Esophagus squamous epithelium (tissue), 5 donors: ENCODE results near the gene CAMK1D. TPM values are rescaled to one million over a fixed set of nuclear protein-coding genes. Genes with fewer than 3 reads are reported as not detected.

Experiments
- DNase-seq: peaks from one replicate; lab custom pipeline; 2025; lab: John Stamatoyannopoulos, UW
- H3K27ac ChIP-seq, 4 donors: fragments of 200-600 bp; sonication (generic); one replicate each; pipeline ENCODE4 v1.5.1; 2016 to 2019; ENCODE audit warnings: mild to moderate bottlenecking in 1 of 4
- H3K27me3 ChIP-seq, 4 donors: fragments of 200-600 bp; sonication (generic); 1 replicate in 3 of 4; 2 replicates in 1 of 4; pipeline versions ENCODE4 v1.5.1 to v1.6.0; 2017 to 2021; ENCODE audit warnings: antibody characterized with exemption in 1 of 4
- H3K36me3 ChIP-seq, 3 donors: fragments of 200-600 bp; sonication (generic); one replicate each; pipeline ENCODE4 v1.5.1; 2016 to 2019
- H3K4me1 ChIP-seq, 3 donors: fragments of 200-600 bp; sonication (generic); one replicate each; pipeline ENCODE4 v1.5.1; 2017 to 2019
- H3K4me3 ChIP-seq, 4 donors: fragments of 200-600 bp; sonication (generic); 1 replicate in 3 of 4; 2 replicates in 1 of 4; pipeline ENCODE4 v1.5.1; 2016 to 2019; ENCODE audit warnings: mild to moderate bottlenecking in 2 of 4, moderate library complexity in 1 of 4
- H3K9me3 ChIP-seq, 3 donors: fragments of 200-600 bp; sonication (generic); one replicate each; pipeline ENCODE4 v1.5.1; 2016 to 2019
- POLR2A ChIP-seq, 4 donors: fragments of 450-650 bp; IDR thresholded peaks; one replicate each; pipeline ENCODE4 v1.6.1; 2017; ENCODE audit warnings: antibody characterized with exemption in 4 of 4, mild to moderate bottlenecking in 4 of 4, moderate library complexity in 3 of 4
- WGBS, 2 donors: methylation state at CpG; one replicate each; pipeline ENCODE4 v1.1.5; 2018; 5-methylcytosine and 5-hydroxymethylcytosine counted together
- intact Hi-C: fragments of 100-400 bp; cut with DNase I; formaldehyde crosslinking; loops from one replicate; pipeline ENCODE4 v1.15.0; 2022
- total RNA-seq, 4 donors: library from RNA; depleted of rRNA; stranded (reverse); fragments of >200 nt; gene quantifications; one replicate each; pipeline ENCODE4 v1.1.0, GENCODE V29; 2016
- TF ChIP-seq, protein P1 (sequence below), 6 experiments: fragments of 450-650 bp in 4 of 6; fragments of 200-600 bp in 2 of 6; sonication (generic) in 2 of 6; IDR thresholded peaks; one replicate each; pipeline ENCODE4 v1.5.1; 2016 to 2019; ENCODE audit warnings: antibody characterized with exemption in 6 of 6, mild to moderate bottlenecking in 4 of 6, moderate library complexity in 4 of 6
- donor health status: DM: yes; HTN: yes; CAD: no.

Gene CAMK1D
- total RNA-seq, 4 donors from 2014 or later = 3.8 to 11.8 (median 9.9) TPM

DNA sequence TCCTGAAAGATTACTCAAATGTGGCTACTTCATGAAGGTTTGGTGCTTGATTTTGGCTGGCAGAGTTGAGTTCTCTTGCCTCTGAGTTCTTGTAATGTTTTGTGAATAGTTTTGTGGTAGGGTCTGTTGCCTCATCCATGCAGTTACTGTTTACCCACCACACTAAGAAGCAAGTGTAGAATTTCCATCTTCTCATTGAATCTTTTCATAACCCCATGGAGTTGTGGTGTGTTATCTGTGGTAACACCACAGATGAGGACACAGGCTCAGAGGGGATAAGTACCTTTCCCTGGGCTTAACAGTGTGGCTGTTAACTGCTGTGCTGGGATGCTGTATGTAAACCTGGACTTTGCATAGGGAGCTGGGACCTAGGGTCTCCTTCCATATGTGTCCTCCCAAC, 186.3 kb downstream of the CAMK1D start:
- intact Hi-C loops = no loop called here

GRCh38 chr10:12538491-12538995, 189.2 kb downstream of the CAMK1D start:
- Histone ChIP-seq H3K27me3 (no peaks in the 10 kb centered on the region), H3K4me1 (no peaks in the 10 kb centered on the region), H3K4me3 (no peak overlapping the region), H3K36me3 (no peaks in the 10 kb centered on the region), H3K27ac (no peak overlapping the region), H3K9me3 (no peaks in the 10 kb centered on the region)
- WGBS, 2 donors = 89 to 90% methylated on average over 9 of the region's 9 CpGs
- DNase-seq = no peak
- intact Hi-C loops = no loop called here
- TF ChIP-seq POLR2A (IDR thresholded peaks at IDR 0.05) = no peak
- TF ChIP-seq, protein P1, sequence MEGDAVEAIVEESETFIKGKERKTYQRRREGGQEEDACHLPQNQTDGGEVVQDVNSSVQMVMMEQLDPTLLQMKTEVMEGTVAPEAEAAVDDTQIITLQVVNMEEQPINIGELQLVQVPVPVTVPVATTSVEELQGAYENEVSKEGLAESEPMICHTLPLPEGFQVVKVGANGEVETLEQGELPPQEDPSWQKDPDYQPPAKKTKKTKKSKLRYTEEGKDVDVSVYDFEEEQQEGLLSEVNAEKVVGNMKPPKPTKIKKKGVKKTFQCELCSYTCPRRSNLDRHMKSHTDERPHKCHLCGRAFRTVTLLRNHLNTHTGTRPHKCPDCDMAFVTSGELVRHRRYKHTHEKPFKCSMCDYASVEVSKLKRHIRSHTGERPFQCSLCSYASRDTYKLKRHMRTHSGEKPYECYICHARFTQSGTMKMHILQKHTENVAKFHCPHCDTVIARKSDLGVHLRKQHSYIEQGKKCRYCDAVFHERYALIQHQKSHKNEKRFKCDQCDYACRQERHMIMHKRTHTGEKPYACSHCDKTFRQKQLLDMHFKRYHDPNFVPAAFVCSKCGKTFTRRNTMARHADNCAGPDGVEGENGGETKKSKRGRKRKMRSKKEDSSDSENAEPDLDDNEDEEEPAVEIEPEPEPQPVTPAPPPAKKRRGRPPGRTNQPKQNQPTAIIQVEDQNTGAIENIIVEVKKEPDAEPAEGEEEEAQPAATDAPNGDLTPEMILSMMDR (IDR thresholded peaks at IDR 0.05) = no peak

More for the DNA sequence above, 186.3 kb downstream of the CAMK1D start:
- DNase-seq = no peak
- H3K4me1 ChIP-seq = peaks cover 0 to 5% (median 0%) of the 10 kb centered on the region in 3 donors
- H3K36me3 ChIP-seq = no peaks in the 10 kb centered on the region
- no peak overlapping the region for H3K27ac ChIP-seq
- TF ChIP-seq, protein P1 (IDR thresholded peaks at IDR 0.05) = no peak
- no peak for TF ChIP-seq POLR2A (IDR thresholded peaks at IDR 0.05)
- H3K27me3 ChIP-seq = no peaks in the 10 kb centered on the region
- H3K4me3 ChIP-seq = no peak overlapping the region
- H3K9me3 ChIP-seq = no peaks in the 10 kb centered on the region

DNA sequence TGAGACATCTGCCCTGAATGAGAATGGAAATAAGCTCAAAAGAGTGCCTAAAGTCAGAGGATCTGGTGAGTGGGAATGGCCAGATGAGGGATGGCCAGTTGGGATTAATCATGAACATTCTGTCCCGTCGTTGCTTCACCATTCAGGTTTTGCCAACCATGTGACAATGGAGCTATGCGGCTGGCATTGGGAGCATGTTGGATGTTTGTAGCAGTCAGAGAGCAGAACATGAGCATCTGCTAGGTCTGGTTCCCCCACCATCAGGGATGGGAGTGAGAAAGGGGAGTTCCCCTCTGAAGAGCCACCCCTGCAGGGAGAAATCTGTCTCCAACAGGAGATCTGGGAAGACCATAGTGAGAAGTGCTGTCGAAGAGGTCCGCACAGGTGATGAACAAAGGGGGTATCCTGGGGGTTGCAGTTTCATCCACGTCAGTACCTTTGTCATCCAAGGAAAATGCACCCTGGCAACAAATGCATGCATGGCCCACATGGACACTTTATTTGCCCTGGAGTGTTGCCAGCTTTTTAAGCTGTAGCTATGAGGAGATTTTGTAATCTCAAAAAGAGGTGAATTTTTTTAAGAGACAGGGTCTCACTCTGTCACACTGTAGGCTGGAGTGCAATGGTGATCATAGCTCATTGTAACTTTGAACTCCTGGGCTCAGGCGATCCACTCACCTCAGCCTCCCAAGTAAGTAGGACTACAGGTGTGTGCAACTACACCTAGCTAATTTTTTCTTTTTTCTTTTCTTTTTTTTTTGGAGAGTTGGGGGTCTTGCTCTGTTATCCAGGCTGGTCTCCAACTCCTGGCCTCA, 190.2 kb downstream of the CAMK1D start:
- no peaks in the 10 kb centered on the region for H3K27me3 ChIP-seq
- TF ChIP-seq, protein P1 (IDR thresholded peaks at IDR 0.05) = no peak
- TF ChIP-seq POLR2A (IDR thresholded peaks at IDR 0.05) = no peak
- DNase-seq = no peak
- no peak overlapping the region for H3K27ac ChIP-seq
- no peaks in the 10 kb centered on the region for H3K36me3 ChIP-seq
- H3K4me3 ChIP-seq = no peak overlapping the region
- 79 to 86% methylated on average over 7 of the region's 7 CpGs for WGBS, 2 donors
- no peaks in the 10 kb centered on the region for H3K9me3 ChIP-seq
- no peaks in the 10 kb centered on the region for H3K4me1 ChIP-seq
- intact Hi-C loops = no loop called here

- no peaks in the 10 kb centered on the region for H3K27me3 ChIP-seq
- no peaks in the 10 kb centered on the region for H3K36me3 ChIP-seq
- H3K27ac ChIP-seq = no peak overlapping the region
- TF ChIP-seq, protein P1 (IDR thresholded peaks at IDR 0.05) = no peak
- TF ChIP-seq POLR2A (IDR thresholded peaks at IDR 0.05) = no peak
- H3K4me1 ChIP-seq = no peaks in the 10 kb centered on the region
- DNase-seq = no peak
- intact Hi-C loops = no loop called here
- WGBS, 2 donors = 80 to 82% methylated on average over 4 of the region's 4 CpGs
- H3K9me3 ChIP-seq = no peaks in the 10 kb centered on the region
- no peak overlapping the region for H3K4me3 ChIP-seq
These were observed 191.0 kb downstream of the CAMK1D start for GRCh38 chr10:12540341-12540781.

DNA sequence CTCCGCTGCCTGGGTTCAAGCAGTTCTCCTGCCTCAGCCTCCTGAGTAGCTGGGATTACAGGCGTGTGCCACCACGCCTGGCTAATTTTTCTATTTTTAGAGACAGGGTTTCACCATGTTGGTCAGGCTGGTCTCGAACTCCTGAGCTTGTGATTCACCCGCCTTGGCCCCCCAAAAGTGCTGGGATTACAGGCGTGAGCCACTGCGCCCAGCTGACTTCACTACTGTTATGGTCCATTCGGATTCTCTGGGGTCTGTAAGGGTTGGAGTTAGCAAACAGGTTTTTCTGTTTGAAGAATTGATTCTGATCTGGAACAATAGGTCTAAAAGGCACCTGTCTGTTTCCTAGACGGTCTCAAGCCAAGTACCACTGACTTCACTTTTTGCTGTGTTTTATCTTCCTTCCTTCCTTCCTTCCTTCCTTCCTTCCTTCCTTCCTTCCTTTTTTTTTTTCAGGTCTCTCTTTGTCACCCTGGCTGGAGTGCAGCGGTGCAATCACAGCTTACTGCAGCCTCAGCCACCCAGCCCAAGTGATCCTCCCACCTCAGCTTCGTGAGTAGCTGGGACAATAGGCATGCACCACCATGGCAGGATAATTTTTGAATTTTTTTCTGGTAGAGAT, 192.2 kb downstream of the CAMK1D start:
- H3K4me3 ChIP-seq = no peak overlapping the region
- TF ChIP-seq POLR2A (IDR thresholded peaks at IDR 0.05) = no peak
- TF ChIP-seq, protein P1 (IDR thresholded peaks at IDR 0.05) = no peak
- no peaks in the 10 kb centered on the region for H3K4me1 ChIP-seq
- no peak for DNase-seq
- no peaks in the 10 kb centered on the region for H3K9me3 ChIP-seq
- intact Hi-C loops = no loop called here
- H3K36me3 ChIP-seq = no peaks in the 10 kb centered on the region
- WGBS, 2 donors = 80 to 93% methylated on average over 8 to 11 of the region's 11 CpGs
- H3K27me3 ChIP-seq = no peaks in the 10 kb centered on the region
- no peak overlapping the region for H3K27ac ChIP-seq
